GM18520 (cell line): Measurements from ENCODE around the gene HOXD12.

Source experiments
- ATAC-seq: cut with Tn5 transposase; IDR thresholded peaks from one replicate; pipeline ENCODE4 v1.9.1; 2021; ENCODE audit not compliant: unreplicated experiment

Gene HOXD12

GRCh38 chr2:176099728-176100546, at the start of gene HOXD12:
TSS of gene HOXD12 (plus strand) at chr2:176099795. CDS start at chr2:176099802, 7 bp downstream.
- ATAC-seq = no peak

- no peak for ATAC-seq
These were observed 43.2 kb upstream of the HOXD12 start for GRCh38 chr2:176056406-176056805.

DNA sequence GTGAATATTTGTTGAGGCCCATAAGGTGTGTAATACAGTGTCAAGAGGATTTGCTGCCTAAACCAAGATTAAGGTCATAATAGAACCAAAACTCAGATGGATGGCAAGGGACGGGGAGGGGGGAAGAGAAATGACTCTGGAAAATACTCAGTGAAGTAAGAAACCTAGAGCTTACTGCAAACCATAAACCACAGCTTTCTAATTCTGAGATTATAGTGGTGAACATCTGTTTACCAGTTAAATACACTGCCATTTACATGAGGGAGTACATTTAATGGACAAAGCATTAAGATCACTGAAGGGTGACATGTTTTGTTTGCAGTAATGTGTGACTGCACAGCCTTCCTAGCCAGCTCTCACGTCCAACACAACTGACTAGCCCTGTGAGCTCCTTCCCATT, 35.6 kb upstream of the HOXD12 start:
- ATAC-seq = no peak

- no peak for ATAC-seq
These were observed 32.7 kb upstream of the HOXD12 start for GRCh38 chr2:176066645-176067588.

GRCh38 chr2:176067589-176068418, 31.8 kb upstream of the HOXD12 start:
- ATAC-seq = no peak

- no peak for ATAC-seq
These were observed 31.2 kb upstream of the HOXD12 start for GRCh38 chr2:176068419-176068832.

GRCh38 chr2:176071330-176072291, 28.0 kb upstream of the HOXD12 start:
- no peak for ATAC-seq

DNA sequence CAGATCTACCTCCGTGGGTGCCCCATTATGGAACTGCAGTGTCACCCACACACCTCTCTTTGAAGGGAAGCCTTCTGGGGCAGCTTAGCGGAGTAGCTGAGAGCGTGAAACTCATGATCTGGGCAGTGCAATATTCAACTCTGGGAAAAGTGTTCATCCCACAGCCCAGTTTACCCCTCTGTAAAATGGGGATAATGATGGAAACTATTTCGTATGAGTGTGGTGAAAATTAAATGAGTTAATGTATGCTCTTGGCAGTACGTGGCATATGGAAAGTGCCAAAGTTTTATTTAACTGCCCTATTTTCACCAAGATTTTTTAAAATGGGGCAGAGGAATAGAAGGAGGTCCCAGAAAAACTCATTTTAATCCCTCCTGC, 27.3 kb upstream of the HOXD12 start:
- no peak for ATAC-seq

DNA sequence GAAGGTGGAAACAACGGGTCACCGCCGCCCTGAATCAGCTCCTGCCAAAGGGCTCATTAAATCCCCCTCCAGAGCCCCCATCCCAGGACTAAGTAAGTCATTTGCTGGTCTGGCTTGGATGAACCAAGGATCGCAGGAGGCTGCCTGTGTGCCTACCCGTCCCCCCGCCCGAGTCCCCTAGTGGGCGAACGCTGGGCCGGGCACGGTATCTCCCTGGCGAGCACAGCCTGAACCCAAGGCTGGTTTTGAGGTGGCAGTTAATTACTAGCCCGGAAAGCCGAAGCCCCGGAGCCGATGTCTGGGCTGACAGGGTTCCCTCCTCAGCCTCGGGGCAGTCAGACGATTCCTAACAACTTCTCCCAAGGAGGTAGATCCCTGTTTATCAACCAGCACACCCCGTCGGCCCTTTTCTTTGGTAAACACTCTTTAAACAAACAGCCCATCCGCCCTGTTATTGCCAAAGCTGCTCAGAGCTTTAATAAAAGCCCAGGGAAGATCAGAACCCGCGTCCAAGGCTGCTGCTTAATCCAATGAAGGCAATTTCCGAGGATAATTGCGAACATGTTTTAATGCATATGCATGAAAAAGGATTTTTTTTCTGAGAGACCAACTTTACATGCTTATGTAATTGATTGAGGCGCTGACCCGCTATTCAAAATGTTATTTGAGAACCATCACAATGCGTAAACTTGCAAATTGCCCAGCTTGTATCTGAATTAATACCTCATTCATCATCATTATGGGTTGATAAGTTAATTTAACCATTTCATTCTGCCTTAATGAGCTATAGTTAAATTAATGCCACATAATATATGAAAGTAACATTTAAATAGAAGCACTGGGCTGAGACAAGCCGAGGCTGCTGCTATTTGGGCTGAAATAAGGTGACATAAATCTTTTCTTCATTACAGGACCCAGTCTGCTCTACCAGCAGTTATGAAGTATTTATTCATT, 26.4 kb upstream of the HOXD12 start:
- ATAC-seq = no peak

DNA sequence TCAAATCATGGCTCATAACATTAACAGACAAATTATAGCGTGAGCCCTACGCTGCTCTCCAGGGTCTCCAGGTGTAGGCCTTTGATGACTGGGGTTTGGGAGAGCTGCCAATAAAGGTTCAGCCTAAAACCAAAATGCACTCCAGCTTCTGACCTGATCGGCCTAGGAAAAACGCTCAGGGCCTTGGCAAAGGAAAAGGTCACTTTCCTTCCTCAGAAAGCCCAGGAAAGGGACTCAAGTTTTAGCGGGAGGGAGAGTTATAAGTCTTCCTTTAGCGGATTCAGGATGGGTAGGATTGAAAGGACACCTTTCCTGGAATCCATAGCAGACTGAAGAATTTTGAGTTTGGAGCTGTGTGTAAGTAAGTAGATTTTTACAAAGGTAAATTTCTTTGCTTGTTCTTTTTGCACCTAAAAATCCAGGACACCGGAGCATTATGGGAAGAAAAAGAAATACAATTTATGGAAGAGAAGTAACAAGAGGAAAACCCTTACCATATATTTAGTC, 24.6 kb upstream of the HOXD12 start:
- no peak for ATAC-seq

GRCh38 chr2:176075481-176075880, 24.1 kb upstream of the HOXD12 start:
- no peak for ATAC-seq

GRCh38 chr2:176076063-176076462, 23.5 kb upstream of the HOXD12 start:
- ATAC-seq = no peak

DNA sequence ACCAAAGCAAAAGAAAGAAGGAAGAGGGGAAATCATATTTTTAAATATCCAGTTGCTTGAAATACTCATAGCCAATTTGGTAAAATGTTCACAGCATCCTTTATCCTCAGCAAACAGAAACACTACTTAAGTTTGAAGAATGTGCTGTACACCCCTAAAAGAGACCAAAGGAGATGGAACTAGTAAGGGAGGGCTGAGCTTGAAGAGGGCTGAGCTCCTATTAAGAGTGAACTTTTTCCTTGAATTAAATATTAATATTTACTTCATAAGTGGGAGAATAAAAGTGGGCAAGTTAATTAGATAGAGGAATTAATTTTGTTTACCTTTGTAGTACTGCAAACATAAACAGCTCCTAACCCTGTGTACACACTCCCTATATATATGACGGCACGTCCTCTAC, 22.8 kb upstream of the HOXD12 start:
- ATAC-seq = no peak

- ATAC-seq = no peak
These were observed 20.9 kb upstream of the HOXD12 start for GRCh38 chr2:176078541-176079284.

DNA sequence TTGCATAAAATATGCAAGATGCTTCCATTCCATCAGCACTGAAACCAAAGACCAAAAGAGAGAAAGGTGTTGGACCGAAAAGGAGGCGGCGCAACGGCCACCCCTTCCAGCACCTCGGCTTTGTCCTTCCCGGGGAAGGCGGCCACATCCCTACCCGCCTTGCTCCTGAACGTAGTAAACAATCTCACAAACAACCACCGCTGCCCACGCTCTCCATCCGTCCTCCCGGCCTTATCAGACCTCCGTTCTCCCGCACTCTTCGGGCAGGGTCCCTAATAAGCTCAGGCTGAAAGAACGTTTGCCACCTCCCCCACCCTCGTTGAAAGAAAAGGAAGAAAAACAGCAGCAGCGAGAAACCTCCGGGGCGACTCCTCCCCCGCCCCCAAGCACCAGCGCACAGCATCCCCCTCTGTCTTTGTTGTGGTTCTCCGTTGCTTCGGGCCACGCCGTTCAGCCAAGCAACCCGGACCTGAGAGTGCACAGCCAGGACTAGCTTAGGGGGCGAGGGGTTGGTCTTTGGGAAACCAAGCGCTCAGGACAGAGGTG, 20.2 kb upstream of the HOXD12 start:
- no peak for ATAC-seq

GRCh38 chr2:176079831-176080539, 19.6 kb upstream of the HOXD12 start:
- ATAC-seq = no peak
